ENCODE results near the gene CHSY1. TPM values are rescaled to one million over a fixed set of nuclear protein-coding genes. Genes with fewer than 3 reads are reported as not detected.

CHSY1 gene
- total and polyA plus RNA-seq, 2 of the 4 experiments (the other 2 are of a cell fraction) = 40.9 to 53.2 TPM

- Histone ChIP-seq H2AK9ac (replicated peaks; ENCODE audit: low read depth, low read length, poor library complexity) (peak overlapping the region; percentile 1), H2AK5ac (ENCODE audit: low read depth, low read length) (peak overlapping the region; percentile 85; the same call in 1 of the 2 replicates), H3K23ac (ENCODE audit: low read depth, low read length) (peak overlapping the region; percentile 65), H3K27me3 (ENCODE audit: control insufficient read depth, insufficient read depth, low read length) (no peaks in the 10 kb centered on the region), H4K91ac (ENCODE audit: insufficient read depth, low read depth, low read length) (peak overlapping the region; percentile 64), H3K27ac (ENCODE audit: insufficient read depth, low read length) (peak overlapping the region; percentile 72), H3K4me2 (ENCODE audit: low read depth, low read length) (peak overlapping the region; percentile 64), H3K4ac (ENCODE audit: low read depth, low read length) (peak overlapping the region; percentile 67), H2BK120ac (ENCODE audit: low read depth, low read length) (peak overlapping the region; percentile 65), H2AFZ (replicated peaks; ENCODE audit: low read length, poor library complexity) (peak overlapping the region; percentile 59), H3K9me1 (ENCODE audit: insufficient read depth, low read length) (peaks cover 34% of the 10 kb centered on the region), H4K20me1 (ENCODE audit: insufficient read depth, low read length) (peaks cover 22% of the 10 kb centered on the region), H4K8ac (ENCODE audit: low read depth in 2 of 2, low read length in 2 of 2) (peak overlapping the region; percentile 13 to 73; a peak in 3 of 4 replicates), H3K9me3 (ENCODE audit: control insufficient read depth, insufficient read depth, low read length) (no peaks in the 10 kb centered on the region), H3K79me1 (ENCODE audit: low read depth in 1 of 2, low read length in 2 of 2) (peaks cover 3 to 74% of the 10 kb centered on the region in 2 experiments; a peak in 3 of 4 replicates), H3K18ac (ENCODE audit: low read depth, low read length) (peak overlapping the region; percentile 67), H3K4me3 (ENCODE audit: insufficient read depth, low read depth, low read length) (no peak overlapping the region), H3K36me3 (ENCODE audit: control insufficient read depth, insufficient read depth, low read length) (peaks cover 4% of the 10 kb centered on the region), H3K9ac (ENCODE audit: low read depth, low read length) (peak overlapping the region; percentile 30), H2BK5ac (ENCODE audit: low read depth, low read length, poor library complexity, severe bottlenecking) (peak overlapping the region; percentile 48), H4K5ac (ENCODE audit: low read depth, low read length) (peak overlapping the region; percentile 69), H3K56ac (ENCODE audit: extremely low read depth, insufficient read depth, low read length) (no peak overlapping the region), H2BK15ac (ENCODE audit: low read depth, low read length) (peak overlapping the region; percentile 34; the same call in 2 of the 3 replicates), H2BK20ac (ENCODE audit: low read depth, low read length) (no peak overlapping the region; the same call in 1 of the 2 replicates), H3K4me1 (ENCODE audit: control insufficient read depth, insufficient read depth, low read length) (peaks cover 43% of the 10 kb centered on the region), H3K14ac (replicated peaks; ENCODE audit: low read depth, low read length) (peak overlapping the region; percentile 73)
- DNase-seq (peak; percentile 35), ATAC-seq (ENCODE audit: low read depth) (no peak)
- CTCF ChIA-PET = interaction anchor here (1.5 kb wide), 1 partner anchor 11 kb away, joined by 3 read pairs; no protein-coding TSS in a partner anchor
- no TSS peak for BruUV-seq (replicated peaks)
- in situ Hi-C loops (cut with MboI; ENCODE audit: low sequenced_read_pairs) (no loop called here), dilution Hi-C loops (cut with HindIII; ENCODE audit: low sequenced_read_pairs, unreplicated experiment) (no loop called here), intact Hi-C loops (cut with micrococcal nuclease) (no loop called here)
- TF ChIP-seq USF2 (IDR thresholded peaks at IDR 0.05; ENCODE audit: low read depth, low read length) (no peak), RAD21 (IDR thresholded peaks at IDR 0.05; ENCODE audit: low read length) (no peak), FOS (IDR thresholded peaks at IDR 0.05; ENCODE audit: low read depth, low read length) (no peak), CEBPB (IDR thresholded peaks at IDR 0.05; ENCODE audit: low read depth, low read length) (no peak), MAFK (IDR thresholded peaks at IDR 0.05; ENCODE audit: low read depth, low read length) (no peak), MXI1 (IDR thresholded peaks at IDR 0.05; ENCODE audit: borderline replicate concordance, low read depth, low read length) (no peak), POLR2A (IDR thresholded peaks at IDR 0.05; ENCODE audit: low read depth, low read length) (no peak), MAZ (IDR thresholded peaks at IDR 0.05; ENCODE audit: borderline replicate concordance, low read depth, low read length) (no peak), CHD1 (IDR thresholded peaks at IDR 0.05; ENCODE audit: low read depth, low read length) (no peak), SMC3 (IDR thresholded peaks at IDR 0.05; ENCODE audit: low read depth, low read length) (no peak), CTCF (conservative IDR thresholded peaks at IDR 0.05; ENCODE audit: low read depth, low read length) (no peak), ELK1 (IDR thresholded peaks at IDR 0.05; ENCODE audit: borderline replicate concordance, low read depth, low read length) (no peak), NFE2L2 (IDR thresholded peaks at IDR 0.05; ENCODE audit: low read depth, low read length) (no peak), RFX5 (IDR thresholded peaks at IDR 0.05; ENCODE audit: low read depth, low read length) (no peak)
- POLR2A ChIA-PET (ENCODE audit: unreplicated experiment) = no interaction called here
- 62% methylated on average over 12 of the region's 17 CpGs; no CpG with 5 or more reads in 1 of the 2 experiments for WGBS, 2 experiments (ENCODE audit: extremely low coverage in 2 of 2, insufficient read length in 1 of 2)
Measured at GRCh38 chr15:101193120-101193644, 58.7 kb downstream of the CHSY1 start.
